GM23338 (cell line): ENCODE data around the gene LAMTOR5. TPM values are rescaled to one million over a fixed set of nuclear protein-coding genes. Genes with fewer than 3 reads are reported as not detected.

Source experiments
- ATAC-seq: fragments of 200-7000 bp; cut with Tn5 transposase; 3 replicates; pipeline ENCODE4 v1.9.1; 2020
- DNase-seq: peaks from one replicate; pipeline ENCODE4 v3.0.0-alpha.2; 2015; ENCODE audit warnings: low spot score
- H2AFZ ChIP-seq: fragments of 200-600 bp; sonication (generic); 2 replicates; pipeline ENCODE4 v1.8.0; 2016; ENCODE audit warnings: antibody characterized with exemption, mild to moderate bottlenecking, moderate library complexity
- H3F3A ChIP-seq: fragments of 200-600 bp; sonication (generic); replicated peaks from 2 replicates; pipeline ENCODE4 v1.8.0; 2017; ENCODE audit warnings: antibody characterized with exemption, mixed run types, low read depth
- H3K27ac ChIP-seq: fragments of 200-600 bp; sonication (generic); 2 replicates; pipeline ENCODE4 v1.6.1; 2016; ENCODE audit warnings: low read depth
- H3K27me3 ChIP-seq: fragments of 200-600 bp; sonication (generic); 2 replicates; pipeline ENCODE4 v1.8.0; 2016; ENCODE audit warnings: mild to moderate bottlenecking, mixed run types, moderate library complexity; ENCODE audit not compliant: insufficient read depth
- H3K36me3 ChIP-seq: fragments of 200-600 bp; sonication (generic); 2 replicates; pipeline ENCODE4 v1.8.0; 2016; ENCODE audit warnings: mild to moderate bottlenecking; ENCODE audit not compliant: insufficient read depth
- H3K4me1 ChIP-seq: fragments of 200-600 bp; sonication (generic); 2 replicates; pipeline ENCODE4 v1.8.0; 2016; ENCODE audit warnings: mild to moderate bottlenecking, moderate library complexity; ENCODE audit not compliant: insufficient read depth
- H3K4me2 ChIP-seq: fragments of 200-600 bp; sonication (generic); 2 replicates; pipeline ENCODE4 v1.7.1; 2017; ENCODE audit warnings: mixed run types
- H3K4me3 ChIP-seq: fragments of 200-600 bp; sonication (generic); 2 replicates; pipeline ENCODE4 v1.6.1; 2016; ENCODE audit warnings: mixed run types
- H3K79me2 ChIP-seq: fragments of 200-600 bp; sonication (generic); replicated peaks from 2 replicates; pipeline ENCODE4 v1.8.0; 2017; ENCODE audit warnings: mild to moderate bottlenecking; ENCODE audit not compliant: insufficient read depth
- H3K9me2 ChIP-seq: fragments of 200-600 bp; sonication (generic); 2 replicates; pipeline ENCODE4 v1.8.0; 2017; ENCODE audit not compliant: insufficient read depth
- H4K20me1 ChIP-seq: fragments of 200-600 bp; sonication (generic); replicated peaks from 2 replicates; pipeline ENCODE4 v1.8.0; 2017; ENCODE audit warnings: mild to moderate bottlenecking; ENCODE audit not compliant: insufficient read depth
- H3K27ac Mint-ChIP-seq: 2 replicates; pipeline ENCODE4 v1.8.0; 2020; ENCODE audit warnings: inconsistent platforms, mild to moderate bottlenecking, moderate library complexity, mixed read lengths
- H3K27me3 Mint-ChIP-seq: 3 replicates; pipeline ENCODE4 v1.8.0; 2022; ENCODE audit warnings: low read depth, mild to moderate bottlenecking, moderate library complexity, mixed read lengths, inconsistent platforms; ENCODE audit not compliant: insufficient read depth, poor library complexity
- H3K36me3 Mint-ChIP-seq: 3 replicates; pipeline ENCODE4 v1.8.0; 2021; ENCODE audit warnings: low read depth, mild to moderate bottlenecking, inconsistent platforms, moderate library complexity, mixed read lengths
- H3K4me1 Mint-ChIP-seq: 3 replicates; pipeline ENCODE4 v1.8.0; 2020; ENCODE audit warnings: mild to moderate bottlenecking, inconsistent platforms, mixed read lengths
- H3K4me3 Mint-ChIP-seq: 3 replicates; pipeline ENCODE4 v1.8.0; 2021; ENCODE audit warnings: moderate library complexity, mild to moderate bottlenecking, inconsistent platforms, mixed read lengths
- H3K9me3 Mint-ChIP-seq: 3 replicates; pipeline ENCODE4 v1.8.0; 2020; ENCODE audit warnings: moderate library complexity, mild to moderate bottlenecking, inconsistent platforms, mixed read lengths
- CREB1 ChIP-seq: fragments of 250-450 bp; sonication (Bioruptor Pico); IDR thresholded peaks from 2 replicates; pipeline ENCODE4 v1.5.0; 2020; ENCODE audit warnings: low read depth, mild to moderate bottlenecking, moderate library complexity
- EZH2phosphoT487 ChIP-seq: fragments of 200-600 bp; sonication (generic); IDR thresholded peaks from one replicate; pipeline ENCODE4 v1.8.1; 2018; ENCODE audit warnings: antibody characterized with exemption; ENCODE audit not compliant: unreplicated experiment
- JUNB ChIP-seq: IDR thresholded peaks from one replicate; pipeline ENCODE4 v1.6.1; 2016; ENCODE audit warnings: antibody characterized with exemption; ENCODE audit not compliant: unreplicated experiment
- POLR2AphosphoS5 ChIP-seq: IDR thresholded peaks from 2 replicates; pipeline ENCODE4 v1.6.1; 2016; ENCODE audit warnings: antibody characterized with exemption, low read depth
- STAT1 ChIP-seq: IDR thresholded peaks from one replicate; pipeline ENCODE4 v1.6.1; 2016; ENCODE audit warnings: antibody characterized with exemption; ENCODE audit not compliant: unreplicated experiment
- ZNF114 ChIP-seq: fragments of 250-450 bp; sonication (Bioruptor Pico); IDR thresholded peaks from 2 replicates; pipeline ENCODE4 v1.5.0; 2020; ENCODE audit warnings: mild to moderate bottlenecking, moderate library complexity
- ZNF331 ChIP-seq: fragments of 250-450 bp; sonication (Bioruptor Pico); IDR thresholded peaks from 2 replicates; pipeline ENCODE4 v1.5.0; 2020; ENCODE audit warnings: low read depth, mild to moderate bottlenecking, moderate library complexity
- polyA plus RNA-seq: library from polyadenylated mRNA; unstranded; fragments of >200 nt; fragmentation: Nextera tagmentation; extraction: Ambion mirVana; gene quantifications from 2 replicates; pipeline ENCODE4 v1.2.1, GENCODE V29; 2016
- total RNA-seq: library from RNA; depleted of rRNA; stranded (reverse); fragments of >200 nt; shearing (Covaris generic); gene quantifications from 2 replicates; pipeline ENCODE4 v1.2.3, GENCODE V29; 2014
- TF ChIP-seq, protein P1 (sequence below): IDR thresholded peaks from 2 replicates; pipeline ENCODE4 v1.6.1; 2016; ENCODE audit warnings: antibody characterized with exemption
- TF ChIP-seq, protein P2 (sequence below), 2 experiments: fragments of 200-600 bp in 1 of 2; sonication (generic) in 1 of 2; conservative IDR thresholded peaks; 2 replicates each; pipeline versions ENCODE4 v1.5.1 to v1.6.1; 2016 to 2017; ENCODE audit warnings: antibody characterized with exemption in 2 of 2, low read depth in 2 of 2, mild to moderate bottlenecking in 2 of 2, moderate library complexity in 1 of 2

The LAMTOR5 gene
- total and polyA plus RNA-seq, 2 experiments from 2014 or later = 41.0 to 246 TPM

DNA sequence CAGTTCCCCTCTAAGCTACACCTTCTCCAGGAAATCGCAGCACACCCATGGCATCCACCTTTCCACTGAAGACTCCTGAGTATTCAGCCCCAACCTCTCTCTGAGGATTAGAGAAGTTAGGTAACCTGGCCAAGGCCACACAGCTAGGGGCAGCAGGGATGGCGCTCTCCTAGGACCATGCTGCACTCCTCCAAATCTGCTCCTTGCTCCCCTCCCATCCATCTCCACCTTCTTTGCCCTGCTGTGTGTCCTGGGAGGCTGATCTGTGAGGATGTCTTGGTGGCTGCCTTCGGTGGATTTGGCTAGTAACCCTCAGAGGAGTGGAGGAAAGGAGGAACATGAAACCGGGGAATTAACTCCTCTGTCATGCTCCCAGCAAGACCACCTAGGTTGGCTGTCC is 23.4 kb upstream of the LAMTOR5 start (continued):
- TF ChIP-seq JUNB (no peak), ZNF114 (no peak), EZH2phosphoT487 (no peak)

DNA sequence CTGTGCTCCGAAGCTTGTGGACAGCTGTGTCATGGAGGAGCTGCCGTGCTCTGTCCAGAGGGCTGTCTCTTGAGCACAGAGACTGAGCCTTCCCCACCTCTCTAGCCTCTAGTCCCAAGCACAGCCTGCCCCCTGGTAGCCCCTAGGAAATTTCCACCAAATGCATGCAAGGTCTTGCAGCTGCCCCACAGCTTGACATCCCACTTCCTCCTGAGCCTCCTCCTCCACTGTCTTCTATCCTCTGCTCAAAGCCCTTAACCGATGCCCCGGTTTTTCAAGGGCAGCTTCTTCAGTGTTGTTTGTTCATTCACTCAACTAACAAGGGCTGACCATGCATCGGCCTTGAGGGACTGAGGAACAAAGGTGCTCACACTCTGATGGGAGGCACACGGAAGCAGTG is 22.9 kb upstream of the LAMTOR5 start:
- Histone ChIP-seq H3K79me2 (no peaks in the 10 kb centered on the region), H3K27me3 (no peaks in the 10 kb centered on the region), H4K20me1 (no peaks in the 10 kb centered on the region), H3K36me3 (no peaks in the 10 kb centered on the region), H3F3A (no peaks in the 10 kb centered on the region), H3K27ac (no peak overlapping the region), H3K4me1 (peaks cover 14% of the 10 kb centered on the region), H2AFZ (no peak overlapping the region), H3K9me2 (no peaks in the 10 kb centered on the region), H3K4me2 (no peak overlapping the region), H3K4me3 (no peak overlapping the region)
- Mint-ChIP-seq H3K4me3 (no peak overlapping the region), H3K9me3 (no peaks in the 10 kb centered on the region), H3K27ac (no peak overlapping the region), H3K27me3 (peaks cover 12% of the 10 kb centered on the region), H3K36me3 (no peaks in the 10 kb centered on the region), H3K4me1 (peaks cover 24% of the 10 kb centered on the region)
- ATAC-seq = no peak
- no peak for DNase-seq
- TF ChIP-seq POLR2AphosphoS5 = no peak
- TF ChIP-seq, protein P1, sequence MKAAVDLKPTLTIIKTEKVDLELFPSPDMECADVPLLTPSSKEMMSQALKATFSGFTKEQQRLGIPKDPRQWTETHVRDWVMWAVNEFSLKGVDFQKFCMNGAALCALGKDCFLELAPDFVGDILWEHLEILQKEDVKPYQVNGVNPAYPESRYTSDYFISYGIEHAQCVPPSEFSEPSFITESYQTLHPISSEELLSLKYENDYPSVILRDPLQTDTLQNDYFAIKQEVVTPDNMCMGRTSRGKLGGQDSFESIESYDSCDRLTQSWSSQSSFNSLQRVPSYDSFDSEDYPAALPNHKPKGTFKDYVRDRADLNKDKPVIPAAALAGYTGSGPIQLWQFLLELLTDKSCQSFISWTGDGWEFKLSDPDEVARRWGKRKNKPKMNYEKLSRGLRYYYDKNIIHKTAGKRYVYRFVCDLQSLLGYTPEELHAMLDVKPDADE = no peak
- TF ChIP-seq STAT1 = no peak

DNA sequence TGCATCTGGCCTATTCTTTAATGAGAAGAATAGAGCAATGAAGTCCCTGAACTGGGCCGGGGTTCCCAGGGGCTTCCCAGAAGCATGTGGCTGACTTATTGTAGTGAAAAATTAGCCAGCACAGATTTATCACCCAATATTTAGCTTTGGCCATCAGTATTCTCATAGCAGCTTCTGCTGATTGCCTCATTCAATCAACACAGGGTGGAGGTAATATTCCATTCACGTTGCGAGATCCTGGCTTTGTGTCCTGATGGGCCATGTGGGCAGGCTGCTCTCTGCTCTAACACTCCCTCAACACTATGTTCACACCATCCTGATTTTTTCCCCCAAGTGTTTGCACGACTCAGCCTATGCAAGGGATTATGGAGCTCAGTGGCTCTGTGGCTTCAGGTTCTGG is 21.5 kb upstream of the LAMTOR5 start:
- ATAC-seq = no peak
- H3K27ac ChIP-seq = no peak overlapping the region

More for the DNA sequence above, 21.5 kb upstream of the LAMTOR5 start:
- Mint-ChIP-seq H3K27ac (no peak overlapping the region), H3K4me1 (peaks cover 22% of the 10 kb centered on the region), H3K36me3 (no peaks in the 10 kb centered on the region), H3K4me3 (no peak overlapping the region), H3K9me3 (no peaks in the 10 kb centered on the region), H3K27me3 (peaks cover 12% of the 10 kb centered on the region)
- no peaks in the 10 kb centered on the region for H4K20me1 ChIP-seq
- H3K79me2 ChIP-seq = no peaks in the 10 kb centered on the region
- peaks cover 9% of the 10 kb centered on the region for H3K4me1 ChIP-seq
- no peak overlapping the region for H3K4me3 ChIP-seq
- H3K4me2 ChIP-seq = no peak overlapping the region
- no peak overlapping the region for H2AFZ ChIP-seq
- H3K36me3 ChIP-seq = no peaks in the 10 kb centered on the region
- H3F3A ChIP-seq = no peaks in the 10 kb centered on the region
- no peaks in the 10 kb centered on the region for H3K27me3 ChIP-seq
- no peaks in the 10 kb centered on the region for H3K9me2 ChIP-seq
- TF ChIP-seq CREB1 (CRISPR knock-in tag) = no peak
- no peak for TF ChIP-seq JUNB
- no peak for TF ChIP-seq ZNF114
- TF ChIP-seq, protein P2, sequence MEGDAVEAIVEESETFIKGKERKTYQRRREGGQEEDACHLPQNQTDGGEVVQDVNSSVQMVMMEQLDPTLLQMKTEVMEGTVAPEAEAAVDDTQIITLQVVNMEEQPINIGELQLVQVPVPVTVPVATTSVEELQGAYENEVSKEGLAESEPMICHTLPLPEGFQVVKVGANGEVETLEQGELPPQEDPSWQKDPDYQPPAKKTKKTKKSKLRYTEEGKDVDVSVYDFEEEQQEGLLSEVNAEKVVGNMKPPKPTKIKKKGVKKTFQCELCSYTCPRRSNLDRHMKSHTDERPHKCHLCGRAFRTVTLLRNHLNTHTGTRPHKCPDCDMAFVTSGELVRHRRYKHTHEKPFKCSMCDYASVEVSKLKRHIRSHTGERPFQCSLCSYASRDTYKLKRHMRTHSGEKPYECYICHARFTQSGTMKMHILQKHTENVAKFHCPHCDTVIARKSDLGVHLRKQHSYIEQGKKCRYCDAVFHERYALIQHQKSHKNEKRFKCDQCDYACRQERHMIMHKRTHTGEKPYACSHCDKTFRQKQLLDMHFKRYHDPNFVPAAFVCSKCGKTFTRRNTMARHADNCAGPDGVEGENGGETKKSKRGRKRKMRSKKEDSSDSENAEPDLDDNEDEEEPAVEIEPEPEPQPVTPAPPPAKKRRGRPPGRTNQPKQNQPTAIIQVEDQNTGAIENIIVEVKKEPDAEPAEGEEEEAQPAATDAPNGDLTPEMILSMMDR (conservative IDR thresholded peaks at IDR 0.05; ENCODE audit: low read depth in 2 of 2) = no peak
- TF ChIP-seq, protein P1 = no peak
- no peak for TF ChIP-seq POLR2AphosphoS5
- TF ChIP-seq STAT1 = no peak
- no peak for TF ChIP-seq ZNF331 (CRISPR knock-in tag)
- no peak for DNase-seq
